ENCODE results near the gene BMP2. TPM values are rescaled to one million over a fixed set of nuclear protein-coding genes. Genes with fewer than 3 reads are reported as not detected.

BMP2 gene
- total RNA-seq, 1 experiment from 2014 or later: 6.6 TPM

DNA sequence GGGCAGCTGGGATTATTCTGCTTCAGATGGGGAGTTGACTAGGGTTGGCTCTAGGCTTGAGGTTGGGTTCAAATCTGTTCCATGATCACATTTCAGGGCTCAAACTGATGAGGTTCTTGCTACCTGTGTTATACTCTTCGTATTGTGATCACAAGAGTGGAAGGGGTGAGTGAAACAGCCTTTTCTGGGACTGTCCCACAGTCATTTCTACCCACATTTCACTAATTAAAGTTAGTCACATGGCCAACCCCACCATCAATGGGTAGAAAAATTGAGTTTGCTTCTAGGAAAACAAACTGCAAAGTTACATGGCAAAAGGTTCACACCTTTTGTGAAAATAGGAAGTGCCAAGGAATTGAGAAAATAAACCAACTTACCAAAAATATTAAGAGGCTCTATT, 33.5 kb upstream of the BMP2 start:
- no peak overlapping the region for H3K14ac ChIP-seq (ENCODE audit: insufficient read depth, low read length)
- H3K27ac Mint-ChIP-seq: no peak overlapping the region
- H3K27me3 ChIP-seq (ENCODE audit: insufficient read depth, low read length): no peaks in the 10 kb centered on the region
- no peak overlapping the region for H2AFZ ChIP-seq (ENCODE audit: low read length)
- no peaks in the 10 kb centered on the region for H3K4me1 ChIP-seq (ENCODE audit: insufficient read depth, low read length)
- H3K9me3 ChIP-seq (ENCODE audit: control insufficient read depth, low read depth, low read length): peaks cover 4% of the 10 kb centered on the region
- no peaks in the 10 kb centered on the region for H3K79me1 ChIP-seq (ENCODE audit: insufficient read depth, low read depth, low read length, poor library complexity, severe bottlenecking)
- no peak overlapping the region for H3K18ac ChIP-seq (ENCODE audit: insufficient read length, low read depth, low read length)
- H2BK20ac ChIP-seq (ENCODE audit: low read depth, low read length, poor library complexity, severe bottlenecking): no peak overlapping the region
- no peak overlapping the region for H3K23ac ChIP-seq (ENCODE audit: insufficient read length, low read depth, low read length)
- no peaks in the 10 kb centered on the region for H3K27me3 Mint-ChIP-seq (ENCODE audit: low read depth)
- H3K27ac ChIP-seq (ENCODE audit: insufficient read length, low read depth, low read length): no peak overlapping the region
- H4K20me1 ChIP-seq (ENCODE audit: control insufficient read depth, insufficient read depth, insufficient read length): no peaks in the 10 kb centered on the region
- peaks cover 4% of the 10 kb centered on the region in 2 experiments; a peak in 3 of 4 replicates for H3K4me1 Mint-ChIP-seq
- H3T11ph ChIP-seq (ENCODE audit: low read length): no peak overlapping the region
- no peak for DNase-seq
- no peak overlapping the region for H2BK12ac ChIP-seq (ENCODE audit: insufficient read length, low read depth, low read length)
- peaks cover 0 to 10% (median 3%) of the 10 kb centered on the region in 3 experiments; a peak in 1 of 7 replicates for H3K36me3 Mint-ChIP-seq (ENCODE audit: insufficient read depth in 1 of 3, low read depth in 3 of 3)
- no peaks in the 10 kb centered on the region for H3K79me2 ChIP-seq (ENCODE audit: insufficient read depth, low read length)
- no peak overlapping the region for H2BK5ac ChIP-seq (ENCODE audit: insufficient read length, low read length)
- peaks cover 3% of the 10 kb centered on the region in 2 experiments; a peak in 2 of 5 replicates for H3K9me3 Mint-ChIP-seq
- no peak overlapping the region for H2BK15ac ChIP-seq (ENCODE audit: low read depth, low read length)
- H4K91ac ChIP-seq (ENCODE audit: insufficient read length, low read depth, low read length): no peak overlapping the region
- H3K9ac ChIP-seq (ENCODE audit: extremely low read depth, insufficient read length, low read length): no peak overlapping the region
- H3K4ac ChIP-seq (ENCODE audit: low read depth, low read length): no peak overlapping the region
- no peak overlapping the region for H3K56ac ChIP-seq (ENCODE audit: insufficient read length, low read depth, low read length)
- no CpG with 5 or more reads among the region's 1 CpG for WGBS (ENCODE audit: extremely low coverage, insufficient read length, low lambda C conversion rate)
- no peak overlapping the region for H4K5ac ChIP-seq (ENCODE audit: insufficient read length, low read depth, low read length)
- TF ChIP-seq CTCF (conservative IDR thresholded peaks at IDR 0.05): no peak
- H3K4me3 Mint-ChIP-seq: no peak overlapping the region
- no peak overlapping the region for H2AK5ac ChIP-seq (ENCODE audit: insufficient read length, low read length)
- H2BK120ac ChIP-seq (ENCODE audit: low read depth, low read length, poor library complexity, severe bottlenecking): no peak overlapping the region
- no peak overlapping the region for H4K8ac ChIP-seq (replicated peaks; ENCODE audit: insufficient read length, low read depth, low read length)
- no peak overlapping the region for H3K4me2 ChIP-seq (ENCODE audit: insufficient read depth, insufficient read length, low read length)
- H3K23me2 ChIP-seq (ENCODE audit: insufficient read length, low read depth, low read length, poor library complexity, severe bottlenecking): no peaks in the 10 kb centered on the region
